Measurements from ENCODE around the gene SAMD11. TPM values are rescaled to one million over a fixed set of nuclear protein-coding genes. Genes with fewer than 3 reads are reported as not detected.

SAMD11 gene
- total RNA-seq, 1 donor from 2014 or later = 0.14 TPM

DNA sequence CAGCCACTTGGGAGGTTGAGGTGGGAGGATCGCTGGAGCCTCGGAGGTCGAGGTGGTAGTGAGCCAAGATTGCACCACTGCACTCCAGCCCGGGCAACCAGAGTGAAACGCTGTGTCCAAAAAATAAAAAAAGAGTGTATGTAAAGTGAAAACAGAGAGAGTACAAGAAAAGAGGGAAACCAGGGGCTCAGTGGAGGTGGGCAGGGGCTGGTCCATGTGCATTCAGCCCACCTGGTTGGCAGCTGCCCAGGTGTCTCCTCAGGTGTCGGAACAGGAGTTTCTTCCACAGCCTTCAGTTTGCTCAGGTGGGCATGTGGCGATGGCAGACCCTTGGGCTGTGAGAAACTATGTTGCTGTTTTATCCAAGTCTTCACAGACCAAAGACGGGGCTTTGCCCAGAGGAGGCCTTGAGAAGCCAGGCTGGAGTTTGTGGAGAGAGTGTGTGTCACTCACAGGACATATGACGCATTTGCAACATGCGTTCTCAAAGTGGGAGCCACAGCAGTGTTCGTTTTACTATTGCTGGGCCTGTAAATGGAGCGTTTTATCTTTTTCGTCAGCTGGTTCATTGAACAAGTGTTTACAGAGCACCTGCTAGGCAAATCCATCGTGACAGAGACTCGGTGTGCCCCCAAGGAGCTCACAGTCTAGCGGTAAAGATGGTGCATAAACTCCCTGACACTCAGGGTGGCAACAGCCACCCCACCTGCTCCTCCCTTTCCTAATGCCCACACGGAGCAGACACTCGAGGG lies 22.4 kb upstream of the SAMD11 start:
- TF ChIP-seq, protein P1, sequence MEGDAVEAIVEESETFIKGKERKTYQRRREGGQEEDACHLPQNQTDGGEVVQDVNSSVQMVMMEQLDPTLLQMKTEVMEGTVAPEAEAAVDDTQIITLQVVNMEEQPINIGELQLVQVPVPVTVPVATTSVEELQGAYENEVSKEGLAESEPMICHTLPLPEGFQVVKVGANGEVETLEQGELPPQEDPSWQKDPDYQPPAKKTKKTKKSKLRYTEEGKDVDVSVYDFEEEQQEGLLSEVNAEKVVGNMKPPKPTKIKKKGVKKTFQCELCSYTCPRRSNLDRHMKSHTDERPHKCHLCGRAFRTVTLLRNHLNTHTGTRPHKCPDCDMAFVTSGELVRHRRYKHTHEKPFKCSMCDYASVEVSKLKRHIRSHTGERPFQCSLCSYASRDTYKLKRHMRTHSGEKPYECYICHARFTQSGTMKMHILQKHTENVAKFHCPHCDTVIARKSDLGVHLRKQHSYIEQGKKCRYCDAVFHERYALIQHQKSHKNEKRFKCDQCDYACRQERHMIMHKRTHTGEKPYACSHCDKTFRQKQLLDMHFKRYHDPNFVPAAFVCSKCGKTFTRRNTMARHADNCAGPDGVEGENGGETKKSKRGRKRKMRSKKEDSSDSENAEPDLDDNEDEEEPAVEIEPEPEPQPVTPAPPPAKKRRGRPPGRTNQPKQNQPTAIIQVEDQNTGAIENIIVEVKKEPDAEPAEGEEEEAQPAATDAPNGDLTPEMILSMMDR (conservative IDR thresholded peaks at IDR 0.05) = no peak
- H3K27ac Mint-ChIP-seq (ENCODE audit: unreplicated experiment) = no peak overlapping the region
- DNase-seq (ENCODE audit: low read depth, low spot score) = no peak
- H3K4me1 Mint-ChIP-seq = peaks cover 7% of the 10 kb centered on the region
- H3K36me3 Mint-ChIP-seq (ENCODE audit: low read depth) = no peaks in the 10 kb centered on the region
- H3K9me3 Mint-ChIP-seq = no peaks in the 10 kb centered on the region
- H3K4me3 Mint-ChIP-seq = peak overlapping the region; percentile 57
- peaks cover 76% of the 10 kb centered on the region for H3K27me3 Mint-ChIP-seq (ENCODE audit: low read depth)

DNA sequence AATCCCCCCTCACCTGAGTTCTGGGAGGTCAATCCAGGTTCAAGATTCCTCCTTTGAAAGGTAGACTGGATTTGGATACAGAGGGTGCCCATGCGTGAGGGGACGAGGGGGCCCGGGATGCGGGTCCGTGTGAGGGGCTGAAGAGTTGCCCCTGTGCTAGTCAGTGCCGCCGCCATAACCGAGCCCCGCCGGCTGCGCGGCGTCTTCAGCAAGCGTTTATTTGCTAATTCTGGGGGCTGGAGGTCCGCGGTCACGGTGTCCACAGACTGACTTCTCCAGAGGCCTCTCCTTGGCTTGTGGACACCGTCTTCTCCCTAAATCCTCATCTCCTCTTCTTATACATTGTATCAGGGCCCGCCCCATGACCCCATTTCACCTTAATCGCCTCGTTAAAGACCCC lies 20.9 kb upstream of the SAMD11 start:
- Mint-ChIP-seq H3K27ac (ENCODE audit: unreplicated experiment) (no peak overlapping the region), H3K36me3 (ENCODE audit: low read depth) (no peaks in the 10 kb centered on the region), H3K4me1 (peaks cover 7% of the 10 kb centered on the region), H3K9me3 (no peaks in the 10 kb centered on the region), H3K4me3 (peak overlapping the region; percentile 59), H3K27me3 (ENCODE audit: low read depth) (peaks cover 70% of the 10 kb centered on the region)
- no peak for DNase-seq (ENCODE audit: low read depth, low spot score)
- TF ChIP-seq, protein P1 (conservative IDR thresholded peaks at IDR 0.05) = no peak

DNA sequence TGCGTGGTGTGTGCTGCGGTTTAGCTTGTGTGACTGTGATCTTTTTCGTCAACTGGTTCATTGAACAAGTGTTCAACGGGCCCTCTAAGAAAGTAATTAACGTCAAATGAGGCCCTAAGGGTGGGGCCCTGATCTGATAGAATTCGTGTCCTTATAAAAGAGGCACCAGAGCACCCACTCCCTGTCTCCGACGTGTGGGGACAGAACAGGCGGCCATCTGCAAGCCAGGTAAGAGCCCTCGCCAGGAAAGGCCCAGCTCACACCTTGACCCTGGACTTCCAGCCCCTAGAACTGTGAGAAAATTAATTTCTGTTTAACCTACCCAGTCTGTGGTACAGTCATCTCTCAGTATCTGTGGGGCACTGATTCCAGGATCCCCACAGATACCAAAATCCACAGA lies 20.4 kb upstream of the SAMD11 start:
- TF ChIP-seq, protein P1 (conservative IDR thresholded peaks at IDR 0.05) = no peak
- Mint-ChIP-seq H3K4me1 (peaks cover 7% of the 10 kb centered on the region), H3K27me3 (ENCODE audit: low read depth) (peaks cover 65% of the 10 kb centered on the region), H3K4me3 (peak overlapping the region; percentile 59), H3K9me3 (no peaks in the 10 kb centered on the region), H3K27ac (ENCODE audit: unreplicated experiment) (no peak overlapping the region), H3K36me3 (ENCODE audit: low read depth) (no peaks in the 10 kb centered on the region)
- DNase-seq (ENCODE audit: low read depth, low spot score) = no peak

DNA sequence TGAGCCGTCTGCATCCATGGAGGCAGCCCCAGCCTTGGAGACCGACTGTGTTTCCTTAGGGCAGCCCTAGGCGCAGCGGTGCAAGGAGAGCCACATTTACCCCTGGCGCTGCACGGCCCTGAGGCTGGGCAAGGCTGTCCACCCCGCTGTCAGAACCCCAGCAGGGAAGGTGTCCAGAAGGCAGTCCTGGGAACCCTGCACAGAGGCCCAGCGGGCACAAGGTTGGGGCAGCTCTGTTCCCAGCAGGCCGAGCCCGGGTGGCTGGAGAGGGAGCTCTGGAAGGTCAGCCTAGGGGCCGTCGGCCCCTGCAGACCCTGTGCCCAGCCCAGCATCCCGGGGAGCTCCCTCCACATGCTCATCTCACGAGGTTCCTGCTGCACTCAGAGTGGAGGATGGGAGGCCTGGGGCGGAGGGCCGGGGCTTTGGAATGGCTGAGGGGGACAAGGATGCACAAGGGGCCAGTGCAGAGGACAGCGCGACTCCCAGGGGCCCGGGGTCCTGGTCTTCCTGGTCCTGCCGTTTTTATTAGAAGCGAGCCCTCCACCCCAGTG lies 19.9 kb upstream of the SAMD11 start:
- Mint-ChIP-seq H3K9me3 (no peaks in the 10 kb centered on the region), H3K27me3 (ENCODE audit: low read depth) (peaks cover 60% of the 10 kb centered on the region), H3K27ac (ENCODE audit: unreplicated experiment) (no peak overlapping the region), H3K36me3 (ENCODE audit: low read depth) (no peaks in the 10 kb centered on the region), H3K4me3 (peak overlapping the region; percentile 59), H3K4me1 (peaks cover 7% of the 10 kb centered on the region)
- DNase-seq (ENCODE audit: low read depth, low spot score) = no peak
- TF ChIP-seq, protein P1 (conservative IDR thresholded peaks at IDR 0.05) = no peak

DNA sequence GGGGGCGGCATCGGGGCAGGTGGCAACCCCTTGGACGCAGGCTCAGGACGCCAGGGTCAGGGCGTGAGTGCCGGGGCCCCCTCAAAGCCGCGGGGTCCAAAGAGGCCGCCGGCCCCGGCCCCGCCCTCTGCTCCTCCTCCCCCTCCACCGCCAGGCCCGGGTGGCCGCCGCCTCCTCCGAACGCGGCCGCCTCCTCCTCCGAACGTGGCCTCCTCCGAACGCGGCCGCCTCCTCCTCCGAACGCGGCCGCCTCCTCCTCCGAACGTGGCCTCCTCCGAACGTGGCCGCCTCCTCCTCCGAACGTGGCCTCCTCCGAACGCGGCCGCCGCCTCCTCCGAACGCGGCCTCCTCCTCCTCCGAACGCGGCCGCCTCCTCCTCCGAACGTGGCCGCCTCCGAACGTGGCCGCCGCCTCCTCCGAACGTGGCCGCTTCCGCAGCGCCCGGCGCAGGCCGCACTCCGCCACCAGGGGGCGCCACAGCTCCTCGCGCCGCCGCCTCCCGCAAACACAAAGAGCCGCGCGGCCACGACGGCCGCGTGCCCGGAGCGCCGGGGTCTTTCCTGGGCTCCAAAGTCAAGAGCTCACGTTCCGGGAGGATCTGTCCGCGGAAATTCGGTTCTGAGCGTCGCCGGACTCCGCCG lies 19.3 kb upstream of the SAMD11 start:
- Mint-ChIP-seq H3K27ac (ENCODE audit: unreplicated experiment) (peak overlapping the region; percentile 84), H3K36me3 (ENCODE audit: low read depth) (no peaks in the 10 kb centered on the region), H3K9me3 (no peaks in the 10 kb centered on the region), H3K27me3 (ENCODE audit: low read depth) (peaks cover 55% of the 10 kb centered on the region), H3K4me1 (peaks cover 7% of the 10 kb centered on the region), H3K4me3 (peak overlapping the region; percentile 84)
- DNase-seq (ENCODE audit: low read depth, low spot score) = peak; percentile 87
- TF ChIP-seq, protein P1 (conservative IDR thresholded peaks at IDR 0.05) = peak; percentile 89

All from neural crest cell (in vitro differentiated cells).